Measurements from ENCODE around the gene PRKCA. TPM values are rescaled to one million over a fixed set of nuclear protein-coding genes. Genes with fewer than 3 reads are reported as not detected.

The PRKCA gene
- total RNA-seq, 4 donors from 2014 or later: 9.6 to 15.5 (median 11.1) TPM

DNA sequence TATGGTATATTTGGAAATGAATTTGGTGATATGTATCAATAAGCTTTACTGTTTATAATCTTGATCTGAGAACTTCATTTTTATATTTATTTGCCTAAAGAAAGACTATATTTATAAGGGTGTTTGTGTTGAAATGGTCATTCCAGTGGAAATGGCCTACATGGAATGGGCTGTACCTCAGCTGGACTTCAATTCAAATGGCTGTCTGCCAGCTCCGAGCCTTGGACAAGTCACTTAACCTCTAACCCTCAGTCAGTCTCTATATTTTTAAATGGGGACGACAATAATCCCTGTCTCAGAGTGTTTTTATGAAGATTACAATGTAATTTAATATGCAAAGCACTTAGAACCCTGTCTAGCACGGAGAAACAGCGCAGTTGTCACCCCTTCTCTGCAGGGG is 271.7 kb downstream of the PRKCA start:
- intact Hi-C loops (cut with DNase I; ENCODE audit: low total_unique reads): no loop called here
- DNase-seq (ENCODE audit: low spot score in 2 of 2): no peak
- no peak for TF ChIP-seq POLR2A (IDR thresholded peaks at IDR 0.05)
- TF ChIP-seq, protein P1, sequence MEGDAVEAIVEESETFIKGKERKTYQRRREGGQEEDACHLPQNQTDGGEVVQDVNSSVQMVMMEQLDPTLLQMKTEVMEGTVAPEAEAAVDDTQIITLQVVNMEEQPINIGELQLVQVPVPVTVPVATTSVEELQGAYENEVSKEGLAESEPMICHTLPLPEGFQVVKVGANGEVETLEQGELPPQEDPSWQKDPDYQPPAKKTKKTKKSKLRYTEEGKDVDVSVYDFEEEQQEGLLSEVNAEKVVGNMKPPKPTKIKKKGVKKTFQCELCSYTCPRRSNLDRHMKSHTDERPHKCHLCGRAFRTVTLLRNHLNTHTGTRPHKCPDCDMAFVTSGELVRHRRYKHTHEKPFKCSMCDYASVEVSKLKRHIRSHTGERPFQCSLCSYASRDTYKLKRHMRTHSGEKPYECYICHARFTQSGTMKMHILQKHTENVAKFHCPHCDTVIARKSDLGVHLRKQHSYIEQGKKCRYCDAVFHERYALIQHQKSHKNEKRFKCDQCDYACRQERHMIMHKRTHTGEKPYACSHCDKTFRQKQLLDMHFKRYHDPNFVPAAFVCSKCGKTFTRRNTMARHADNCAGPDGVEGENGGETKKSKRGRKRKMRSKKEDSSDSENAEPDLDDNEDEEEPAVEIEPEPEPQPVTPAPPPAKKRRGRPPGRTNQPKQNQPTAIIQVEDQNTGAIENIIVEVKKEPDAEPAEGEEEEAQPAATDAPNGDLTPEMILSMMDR (IDR thresholded peaks at IDR 0.05): no peak
- no peak overlapping the region for H3K4me3 ChIP-seq (ENCODE audit: low read depth, poor library complexity, severe bottlenecking)
- 85 to 90% methylated on average over 4 of the region's 4 CpGs for WGBS, 2 donors

DNA sequence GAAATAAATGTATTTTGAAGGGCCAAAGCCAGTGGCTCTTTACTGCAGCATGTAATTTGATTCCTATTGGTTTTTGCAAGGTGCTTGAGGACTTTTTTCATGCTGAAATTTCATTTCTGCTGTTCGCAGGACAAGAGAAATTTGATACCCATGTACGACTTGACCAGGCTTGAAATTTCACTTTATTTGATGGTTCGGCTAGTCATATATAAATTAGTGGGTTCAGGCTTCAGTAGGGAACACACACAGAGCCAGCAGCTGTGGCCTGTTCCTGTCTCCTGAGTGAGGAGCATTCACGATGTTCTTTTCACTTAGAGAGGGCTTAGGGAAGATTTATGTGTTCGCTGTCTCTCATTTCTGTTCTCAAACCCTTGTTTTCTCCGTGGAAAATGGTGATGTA is 274.1 kb downstream of the PRKCA start:
- no peak for DNase-seq (ENCODE audit: low spot score in 2 of 2)
- intact Hi-C loops (cut with DNase I; ENCODE audit: low total_unique reads): no loop called here
- H3K4me3 ChIP-seq (ENCODE audit: low read depth, poor library complexity, severe bottlenecking): no peak overlapping the region
- no peak for TF ChIP-seq POLR2A (IDR thresholded peaks at IDR 0.05)
- TF ChIP-seq, protein P1 (IDR thresholded peaks at IDR 0.05): no peak
- 73 to 81% methylated on average over 6 of the region's 6 CpGs for WGBS, 2 donors

DNA sequence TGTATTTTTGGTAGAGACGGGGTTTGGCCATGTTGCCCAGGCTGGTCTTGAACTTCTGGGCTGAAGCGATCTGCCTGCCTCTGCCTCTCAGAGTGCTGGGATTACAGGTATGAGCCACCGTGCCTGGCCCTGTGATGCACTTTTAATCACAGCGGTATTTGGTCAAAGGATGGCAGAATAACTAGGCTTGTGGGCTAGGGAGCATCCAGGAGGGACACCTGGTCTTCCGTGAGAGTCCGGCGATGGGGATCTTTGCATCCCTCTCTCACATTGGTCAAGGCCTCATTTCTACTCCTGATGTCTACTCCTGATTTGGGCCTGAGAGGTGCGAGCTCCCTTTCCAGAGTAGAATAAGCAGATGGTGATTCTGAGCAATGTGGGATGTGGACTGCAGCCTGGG is 274.6 kb downstream of the PRKCA start:
- DNase-seq (ENCODE audit: low spot score in 2 of 2): no peak
- TF ChIP-seq, protein P1 (IDR thresholded peaks at IDR 0.05): no peak
- TF ChIP-seq POLR2A (IDR thresholded peaks at IDR 0.05): no peak
- intact Hi-C loops (cut with DNase I; ENCODE audit: low total_unique reads): no loop called here
- no peak overlapping the region for H3K4me3 ChIP-seq (ENCODE audit: low read depth, poor library complexity, severe bottlenecking)
- WGBS, 2 donors: 97 to 98% methylated on average over 8 of the region's 8 CpGs

DNA sequence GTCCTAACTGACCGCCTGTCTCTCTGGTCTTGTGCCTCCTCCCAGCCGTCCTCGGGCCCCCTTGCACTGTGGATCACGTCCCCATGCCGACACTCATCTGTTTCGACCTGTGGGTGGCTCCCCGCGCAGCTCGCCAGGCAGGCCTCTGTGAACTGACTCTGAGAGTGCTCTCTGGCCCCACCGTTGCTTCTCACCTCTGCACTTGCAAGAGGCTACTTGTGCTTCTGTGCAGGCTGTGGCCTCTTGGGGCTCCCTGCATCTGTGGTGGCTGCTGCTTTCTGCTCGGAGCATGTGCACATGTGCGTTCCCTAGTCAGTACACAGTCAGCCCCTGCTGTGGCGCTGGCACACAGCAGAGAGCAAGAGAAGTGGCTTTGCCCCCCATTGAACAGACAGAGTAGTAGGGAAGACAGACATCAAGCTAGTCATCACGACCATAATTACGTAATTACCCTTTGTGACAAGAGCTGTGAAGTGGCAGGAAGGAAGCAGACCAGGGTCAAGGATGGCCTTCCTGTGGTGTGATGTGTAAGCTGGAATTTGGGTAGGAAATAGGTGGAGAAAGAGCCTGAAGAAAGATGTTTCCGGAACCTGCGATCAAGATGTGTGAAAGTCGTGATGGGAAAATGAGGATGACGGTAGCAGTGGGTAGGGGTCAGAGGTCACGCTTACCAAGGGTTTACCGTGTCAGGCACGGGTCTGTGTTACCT is 276.5 kb downstream of the PRKCA start:
- no peak for TF ChIP-seq POLR2A (IDR thresholded peaks at IDR 0.05)
- TF ChIP-seq, protein P1 (IDR thresholded peaks at IDR 0.05): no peak
- no peak for DNase-seq (ENCODE audit: low spot score in 2 of 2)
- no peak overlapping the region for H3K4me3 ChIP-seq (ENCODE audit: low read depth, poor library complexity, severe bottlenecking)
- intact Hi-C loops (cut with DNase I; ENCODE audit: low total_unique reads): no loop called here
- 88 to 90% methylated on average over 22 of the region's 22 CpGs for WGBS, 2 donors

DNA sequence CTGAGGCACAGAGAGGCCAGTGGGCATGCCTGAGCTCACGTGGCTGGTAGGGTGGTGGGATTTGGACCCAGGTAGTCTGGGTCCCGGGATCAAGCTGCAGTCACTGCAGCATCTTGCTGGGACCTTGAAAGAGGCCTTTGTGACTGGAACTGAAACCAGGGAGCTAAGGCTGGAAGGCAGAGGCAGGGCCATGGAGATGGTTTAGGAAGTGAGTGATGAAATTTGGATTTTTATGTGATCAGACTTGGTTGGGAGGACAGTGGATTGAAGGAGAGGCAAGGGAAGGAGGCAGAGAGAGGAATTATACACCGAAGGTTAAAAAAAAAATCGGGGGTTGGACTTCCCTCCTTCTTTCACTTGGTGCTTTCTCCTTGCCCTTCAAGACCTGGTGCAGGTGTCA is 277.1 kb downstream of the PRKCA start:
- WGBS, 2 donors: 78 to 82% methylated on average over 4 of the region's 4 CpGs
- no peak for TF ChIP-seq POLR2A (IDR thresholded peaks at IDR 0.05)
- TF ChIP-seq, protein P1 (IDR thresholded peaks at IDR 0.05): no peak
- H3K4me3 ChIP-seq (ENCODE audit: low read depth, poor library complexity, severe bottlenecking): no peak overlapping the region
- DNase-seq (ENCODE audit: low spot score in 2 of 2): no peak
- intact Hi-C loops (cut with DNase I; ENCODE audit: low total_unique reads): no loop called here
